HUES6 (cell line): Measurements from ENCODE around the gene DIO3.
"Not testable (repeated sequence)": the region's sequence is repeated elsewhere in the genome, so short reads cannot be mapped to it uniquely, and the experiment has no call there.

Source experiments
- H3K27ac ChIP-seq: 2 replicates; pipeline ENCODE4 v1.7.0; 2013; ENCODE audit warnings: low read depth, mild to moderate bottlenecking, low read length, inconsistent platforms
- H3K27me3 ChIP-seq: 2 replicates; pipeline ENCODE4 v1.6.1; 2013; ENCODE audit warnings: low read length; ENCODE audit not compliant: control insufficient read depth, insufficient read depth
- H3K36me3 ChIP-seq: 2 replicates; pipeline ENCODE4 v1.6.1; 2013; ENCODE audit warnings: low read length; ENCODE audit not compliant: control insufficient read depth, insufficient read depth
- H3K4me1 ChIP-seq: 2 replicates; pipeline ENCODE4 v1.6.1; 2013; ENCODE audit warnings: low read length; ENCODE audit not compliant: control insufficient read depth, insufficient read depth
- H3K4me3 ChIP-seq: 2 replicates; pipeline ENCODE4 v1.5.1; 2013; ENCODE audit warnings: low read depth, low read length
- H3K9ac ChIP-seq: one replicate; pipeline ENCODE4 v1.6.1; 2013; ENCODE audit warnings: mild to moderate bottlenecking, low read length
- H3K9me3 ChIP-seq: 2 replicates; pipeline ENCODE4 v1.6.1; 2013; ENCODE audit warnings: low read depth, low read length; ENCODE audit not compliant: control insufficient read depth, insufficient read depth

DIO3 gene

DNA sequence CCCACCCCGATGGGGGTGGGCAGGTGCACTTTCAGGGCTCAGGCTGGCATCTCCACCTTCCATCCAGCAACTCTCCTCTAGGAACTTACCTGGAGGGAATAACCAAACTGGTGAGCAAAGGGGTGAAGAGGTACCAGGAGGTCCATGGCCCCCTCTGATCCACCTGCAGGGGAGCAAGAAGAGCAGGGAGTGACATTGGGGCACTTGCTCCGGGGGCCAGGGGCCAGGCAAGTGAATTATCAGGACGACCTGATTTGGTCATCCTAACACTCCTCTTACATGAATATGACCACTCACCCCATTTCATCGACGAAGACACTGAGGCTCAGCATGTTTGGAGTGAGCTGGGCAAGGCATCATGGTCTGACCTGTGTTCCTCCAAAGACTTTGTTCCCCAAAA, 6.0 kb downstream of the DIO3 start:
- H3K27ac ChIP-seq = no peak overlapping the region
- H3K4me3 ChIP-seq = no peak overlapping the region
- no peaks in the 10 kb centered on the region for H3K36me3 ChIP-seq
- H3K27me3 ChIP-seq = peaks cover 93% of the 10 kb centered on the region
- H3K9me3 ChIP-seq = peaks cover 3% of the 10 kb centered on the region; the same call in 1 of the 2 replicates
- H3K9ac ChIP-seq = no peak overlapping the region
- H3K4me1 ChIP-seq = peaks cover 15% of the 10 kb centered on the region; the same call in 1 of the 2 replicates

DNA sequence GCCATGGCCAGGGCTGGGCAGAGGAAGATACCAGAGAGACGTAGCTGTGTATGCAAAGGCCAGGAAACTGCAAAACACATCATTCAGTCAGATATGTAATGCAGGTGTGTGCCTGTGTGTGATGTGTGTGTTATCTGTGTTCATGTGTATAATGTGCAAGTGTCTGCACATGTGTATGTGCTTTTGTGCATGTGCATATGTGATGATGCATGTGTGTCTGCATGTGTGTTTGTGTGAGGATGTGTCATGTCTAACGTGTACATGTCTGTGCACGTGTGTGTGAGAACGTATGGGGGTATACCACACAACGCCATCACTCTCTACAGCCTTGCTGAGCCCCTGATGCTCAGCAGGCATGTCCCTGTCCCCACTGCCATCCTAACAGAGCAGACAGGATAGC, 9.7 kb downstream of the DIO3 start:
- no peak overlapping the region for H3K9ac ChIP-seq
- no peaks in the 10 kb centered on the region for H3K9me3 ChIP-seq
- H3K27ac ChIP-seq = no peak overlapping the region

DNA sequence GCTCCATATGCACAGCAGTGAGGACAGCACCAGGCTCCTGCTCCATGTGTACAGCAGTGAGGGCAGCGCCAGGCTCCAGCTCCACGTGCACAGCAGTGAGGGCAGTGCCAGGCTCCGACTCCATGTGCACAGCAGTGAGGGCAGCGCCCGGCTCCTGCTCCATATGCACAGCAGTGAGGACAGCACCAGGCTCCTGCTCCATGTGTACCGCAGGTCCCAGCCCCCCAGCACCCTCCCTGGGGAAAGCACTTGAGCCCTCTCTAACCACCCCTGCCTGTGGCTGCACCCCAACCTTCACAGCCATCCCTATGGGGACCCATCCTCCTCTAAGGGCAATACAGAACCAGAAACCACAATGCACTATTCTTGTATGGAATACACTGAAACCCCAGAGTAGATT, 11.2 kb downstream of the DIO3 start:
- H3K4me1 ChIP-seq, H3K9me3 ChIP-seq, H3K27ac ChIP-seq, H3K9ac ChIP-seq, H3K4me3 ChIP-seq, H3K36me3 ChIP-seq: not testable (repeated sequence)
- H3K27me3 ChIP-seq = peaks cover 66% of the 10 kb centered on the region

More for the DNA sequence above, 9.7 kb downstream of the DIO3 start:
- peaks cover 77% of the 10 kb centered on the region for H3K27me3 ChIP-seq
- no peaks in the 10 kb centered on the region for H3K36me3 ChIP-seq
- no peak overlapping the region for H3K4me3 ChIP-seq
- H3K4me1 ChIP-seq = no peaks in the 10 kb centered on the region

DNA sequence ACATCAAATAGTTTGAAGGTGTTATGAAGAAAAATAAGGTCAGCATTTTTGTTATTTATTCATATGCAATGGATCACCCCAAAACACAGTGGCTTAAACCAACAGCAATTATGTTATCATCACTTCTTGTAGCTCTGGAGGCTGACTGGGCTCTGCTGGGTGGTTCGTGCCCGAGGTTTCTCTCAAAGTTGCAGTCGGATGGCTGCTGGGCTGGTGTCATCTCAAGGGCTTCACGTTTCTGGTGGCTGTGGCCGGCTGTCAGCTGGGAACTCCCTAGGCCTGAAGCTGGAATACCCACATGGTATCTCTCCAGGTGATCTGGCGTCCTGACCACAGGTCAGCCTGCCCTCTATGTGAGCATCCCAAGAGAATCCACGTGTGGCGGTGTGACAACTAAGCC, 12.0 kb downstream of the DIO3 start:
- no peak overlapping the region for H3K27ac ChIP-seq
- no peaks in the 10 kb centered on the region for H3K36me3 ChIP-seq
- H3K4me3 ChIP-seq = no peak overlapping the region
- H3K27me3 ChIP-seq = peaks cover 58% of the 10 kb centered on the region
- H3K9me3 ChIP-seq = no peaks in the 10 kb centered on the region
- H3K9ac ChIP-seq = no peak overlapping the region
- no peaks in the 10 kb centered on the region for H3K4me1 ChIP-seq

DNA sequence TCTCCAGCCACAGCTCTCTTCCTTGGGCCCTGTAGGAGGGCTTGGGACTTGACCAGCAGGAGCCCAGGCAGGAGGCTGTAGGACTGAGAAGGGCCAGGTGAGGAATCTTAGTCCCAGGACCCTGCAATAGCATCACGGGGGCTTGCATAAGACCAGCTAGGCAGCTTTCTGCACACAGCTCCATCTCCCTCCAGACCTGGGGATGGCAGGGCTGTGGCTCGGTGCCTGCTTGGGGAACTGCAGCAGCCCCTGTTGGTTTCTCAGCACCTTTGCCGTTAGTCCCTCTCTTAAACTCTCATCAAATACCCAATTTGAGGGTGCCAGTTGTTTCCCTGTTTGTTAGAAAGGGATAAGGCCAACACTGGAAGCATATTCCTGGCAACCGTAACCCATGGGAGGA, 14.3 kb downstream of the DIO3 start:
- Histone ChIP-seq H3K27ac (no peak overlapping the region), H3K9me3 (no peaks in the 10 kb centered on the region), H3K36me3 (no peaks in the 10 kb centered on the region), H3K9ac (no peak overlapping the region), H3K27me3 (peaks cover 38% of the 10 kb centered on the region), H3K4me3 (no peak overlapping the region), H3K4me1 (no peaks in the 10 kb centered on the region)

DNA sequence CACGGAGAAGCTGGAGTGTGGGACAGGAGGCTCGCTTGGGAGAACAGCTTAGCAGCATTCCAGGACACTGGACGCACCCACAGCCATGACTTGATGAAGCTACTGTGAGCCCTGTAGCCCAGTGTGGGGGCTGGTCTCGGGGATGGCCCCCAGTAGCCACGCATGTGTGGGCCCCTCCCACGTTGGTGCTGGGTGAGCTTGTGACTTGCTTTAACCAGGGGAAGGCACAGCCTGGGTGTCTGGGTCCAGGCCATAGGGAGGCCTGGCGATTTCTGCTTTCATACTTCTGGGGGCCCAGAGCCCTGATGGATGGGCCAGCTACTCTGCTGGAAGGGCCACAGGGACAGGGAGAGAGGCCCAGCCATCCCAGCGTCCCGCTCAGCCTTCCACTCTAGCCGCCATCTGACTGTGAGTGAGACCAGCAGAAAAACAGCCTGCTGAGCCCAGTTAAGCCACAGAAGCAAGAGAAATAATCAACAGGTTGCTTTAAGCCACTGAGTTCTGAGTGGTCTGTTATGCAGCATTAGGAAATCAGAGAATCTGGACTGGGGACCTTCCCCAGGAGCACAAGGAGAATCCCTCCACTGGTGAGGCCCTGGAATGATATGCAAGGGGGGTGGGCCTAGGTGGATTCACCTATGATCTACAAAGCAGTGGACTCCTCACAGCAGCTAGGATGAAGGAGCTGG, 16.1 kb downstream of the DIO3 start:
- Histone ChIP-seq H3K4me3 (no peak overlapping the region), H3K36me3 (no peaks in the 10 kb centered on the region), H3K4me1 (no peaks in the 10 kb centered on the region), H3K27me3 (peaks cover 29% of the 10 kb centered on the region), H3K9me3 (no peaks in the 10 kb centered on the region), H3K27ac (no peak overlapping the region), H3K9ac (no peak overlapping the region)

DNA sequence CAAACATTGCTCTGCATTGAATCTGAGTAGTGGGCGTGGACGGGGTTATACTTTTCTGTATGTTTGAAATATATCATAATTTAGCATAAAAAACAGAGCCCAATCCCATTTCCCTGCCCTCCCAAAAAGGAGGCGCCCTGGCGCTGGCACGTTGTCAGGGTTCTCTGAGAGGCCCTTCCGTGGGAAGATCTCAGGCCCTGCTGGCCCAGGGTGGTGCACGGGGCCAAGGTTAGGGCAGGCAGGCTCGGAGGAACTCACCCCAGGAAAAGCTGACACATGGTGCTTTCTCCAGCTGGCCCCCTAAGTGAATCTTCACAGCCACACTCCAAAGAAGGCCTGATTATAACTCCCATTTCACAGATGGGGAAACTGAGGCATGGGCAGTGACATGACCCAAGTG, 17.2 kb downstream of the DIO3 start:
- Histone ChIP-seq H3K36me3 (no peaks in the 10 kb centered on the region), H3K9me3 (no peaks in the 10 kb centered on the region), H3K4me1 (no peaks in the 10 kb centered on the region), H3K4me3 (no peak overlapping the region), H3K27me3 (peaks cover 18% of the 10 kb centered on the region; the same call in 1 of the 2 replicates), H3K9ac (no peak overlapping the region), H3K27ac (no peak overlapping the region)

DNA sequence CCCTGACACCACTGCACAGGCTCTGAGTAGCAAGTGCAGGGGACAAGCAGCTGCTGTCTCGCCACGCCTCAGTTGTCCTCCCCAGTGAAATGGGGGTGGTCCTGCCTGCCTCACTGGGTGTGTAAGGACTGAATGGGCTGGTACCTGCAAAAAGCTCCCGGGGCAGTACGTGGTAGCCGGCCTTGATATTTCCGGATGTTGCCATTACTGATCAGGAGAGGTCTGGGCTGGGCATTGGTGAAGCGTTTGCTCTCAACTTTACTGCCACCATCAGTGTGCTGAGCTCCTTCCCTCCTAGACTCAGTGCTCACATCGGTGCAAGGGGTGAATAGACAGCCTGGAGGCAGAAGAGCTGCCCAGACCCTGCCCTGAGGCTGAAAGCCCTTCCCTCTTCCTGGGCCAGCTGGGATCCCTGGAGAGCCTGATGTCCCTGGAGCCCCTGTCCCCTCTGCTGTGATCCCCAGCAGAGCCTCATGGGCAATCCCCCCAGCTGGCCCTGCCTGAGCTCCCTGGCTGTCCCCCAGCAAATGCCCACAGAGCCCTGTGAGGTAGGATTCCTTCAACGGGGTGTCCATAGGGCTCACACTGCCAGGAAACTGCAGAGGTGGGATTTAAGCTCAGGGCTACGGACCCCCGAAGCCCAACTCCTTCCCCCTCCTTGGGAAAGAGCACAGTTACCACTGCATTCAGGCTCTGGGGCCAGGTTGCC, 18.2 kb downstream of the DIO3 start:
- Histone ChIP-seq H3K27me3 (peaks cover 8% of the 10 kb centered on the region; the same call in 1 of the 2 replicates), H3K9me3 (no peaks in the 10 kb centered on the region), H3K9ac (no peak overlapping the region), H3K4me1 (no peaks in the 10 kb centered on the region), H3K27ac (no peak overlapping the region), H3K4me3 (no peak overlapping the region), H3K36me3 (no peaks in the 10 kb centered on the region)

DNA sequence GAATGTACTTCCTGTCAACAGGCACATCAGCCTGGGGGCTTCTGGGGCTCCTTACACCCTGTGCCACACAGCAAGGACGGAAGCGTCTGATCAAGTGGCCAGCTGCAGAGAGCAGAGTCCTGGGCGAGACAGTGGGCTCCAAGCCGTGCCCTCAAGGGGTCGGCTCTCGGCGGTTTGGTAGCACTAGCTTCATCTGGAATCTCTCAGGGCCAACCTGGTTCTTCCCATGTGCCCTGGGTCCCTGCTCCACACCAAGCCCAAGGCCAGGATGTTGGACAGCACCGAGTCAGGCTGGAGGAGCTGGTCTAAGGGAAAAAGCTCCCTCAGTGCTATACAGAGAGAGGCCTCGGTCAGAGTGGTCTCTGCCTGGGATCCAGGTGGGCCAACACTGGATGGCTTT, 20.5 kb downstream of the DIO3 start:
- H3K27me3 ChIP-seq = peaks cover 8% of the 10 kb centered on the region; the same call in 1 of the 2 replicates

DNA sequence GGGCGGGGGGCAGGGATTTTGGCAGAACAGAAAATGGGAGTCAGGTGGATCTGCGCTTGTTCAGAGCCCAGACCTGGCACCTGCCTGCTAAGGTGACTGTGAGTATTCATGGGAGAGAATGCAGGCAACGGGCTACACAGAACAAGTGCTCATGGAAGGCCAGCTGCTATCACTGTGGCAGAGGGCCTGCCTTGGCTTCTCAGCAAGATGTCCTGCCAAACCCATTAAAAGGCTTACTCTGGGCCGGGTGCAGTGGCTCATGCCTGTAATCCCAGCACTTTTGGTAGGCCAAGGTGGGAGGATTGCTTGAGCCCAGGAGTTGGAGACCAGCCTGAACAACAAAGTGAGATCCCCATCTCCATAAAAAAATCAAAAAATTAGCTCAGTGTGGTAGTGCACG, 21.0 kb downstream of the DIO3 start:
- Histone ChIP-seq H3K4me1 (no peaks in the 10 kb centered on the region), H3K36me3 (no peaks in the 10 kb centered on the region), H3K27me3 (peaks cover 4% of the 10 kb centered on the region; the same call in 1 of the 2 replicates), H3K9ac (no peak overlapping the region), H3K4me3 (no peak overlapping the region), H3K27ac (no peak overlapping the region), H3K9me3 (no peaks in the 10 kb centered on the region)

More for the DNA sequence above, 20.5 kb downstream of the DIO3 start:
- Histone ChIP-seq H3K9me3 (no peaks in the 10 kb centered on the region), H3K9ac (no peak overlapping the region), H3K27ac (no peak overlapping the region), H3K36me3 (no peaks in the 10 kb centered on the region), H3K4me3 (no peak overlapping the region), H3K4me1 (no peaks in the 10 kb centered on the region)

DNA sequence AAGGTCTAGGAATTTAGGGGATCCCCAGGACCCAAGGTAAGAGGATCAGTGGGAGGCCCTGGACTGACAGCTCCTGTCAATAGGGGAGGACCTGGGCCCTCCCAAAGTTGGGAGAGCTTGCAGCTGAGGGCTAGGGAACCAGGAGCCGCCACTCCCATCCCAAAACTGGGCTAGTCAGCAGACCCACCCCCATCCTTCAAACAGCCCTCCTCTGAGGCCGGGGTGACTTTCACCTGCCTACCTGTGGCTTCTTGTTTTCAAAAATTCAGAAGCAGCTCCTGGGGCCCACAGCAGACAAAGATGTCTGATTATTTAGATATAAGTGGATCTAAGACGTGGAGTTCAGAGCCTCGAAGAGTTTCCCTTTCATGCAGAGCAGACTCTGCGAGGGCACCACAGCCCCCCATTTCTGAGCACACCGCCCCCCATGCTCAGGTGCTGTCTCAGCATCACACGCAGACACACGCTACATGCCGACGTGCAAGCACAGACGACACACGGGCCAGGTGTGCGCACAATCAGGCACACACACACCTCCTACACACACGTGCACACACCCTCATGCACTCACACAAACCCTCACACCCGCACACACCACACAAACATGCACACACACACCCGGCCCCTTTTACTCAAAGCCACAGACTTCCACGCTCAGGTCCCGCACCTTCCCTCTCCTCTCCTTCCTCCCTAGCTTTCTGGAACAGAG, 21.9 kb downstream of the DIO3 start:
- H3K9me3 ChIP-seq = no peaks in the 10 kb centered on the region
- no peak overlapping the region for H3K4me3 ChIP-seq
- H3K27me3 ChIP-seq = peaks cover 4% of the 10 kb centered on the region; the same call in 1 of the 2 replicates
- H3K27ac ChIP-seq = no peak overlapping the region
- H3K9ac ChIP-seq = no peak overlapping the region
- no peaks in the 10 kb centered on the region for H3K4me1 ChIP-seq
- H3K36me3 ChIP-seq = no peaks in the 10 kb centered on the region
